ENCODE data around the gene EEF1AKMT3. TPM values are rescaled to one million over a fixed set of nuclear protein-coding genes. Genes with fewer than 3 reads are reported as not detected.
A peak's percentile ranks its signal among the peaks of the same experiment; 100 is the strongest.

EEF1AKMT3 gene
- total RNA-seq, 3 donors from 2014 or later: 5.3 to 7.3 (median 6.2) TPM

DNA sequence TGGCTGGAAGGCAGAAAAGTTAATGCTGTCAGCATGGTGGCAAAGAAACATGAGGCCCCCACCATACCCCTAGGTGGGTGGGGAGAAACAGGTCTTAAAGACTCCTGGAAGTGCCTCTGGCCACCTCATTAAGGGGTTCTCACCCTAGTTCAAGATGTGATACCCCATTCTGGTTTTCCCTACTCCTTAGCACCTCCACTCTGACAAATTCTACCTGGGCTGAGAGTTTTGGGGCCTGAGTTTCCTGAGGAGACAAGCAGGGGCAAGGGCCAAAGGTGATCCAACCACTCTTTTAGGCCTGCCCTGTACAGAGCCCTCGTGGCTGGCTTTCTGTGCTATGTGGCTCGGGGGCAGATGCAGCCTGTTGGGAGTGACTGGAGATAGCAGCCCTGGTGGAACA, 54.0 kb downstream of the EEF1AKMT3 start:
- Histone ChIP-seq H3K9me3 (no peaks in the 10 kb centered on the region), H3K4me3 (no peak overlapping the region), H3K36me3 (ENCODE audit: low read depth) (peaks cover 23% of the 10 kb centered on the region), H3K4me1 (ENCODE audit: low read depth) (peaks cover 10% of the 10 kb centered on the region)
- ATAC-seq (no peak), DNase-seq (no peak)
- intact Hi-C loops (cut with DNase I, micrococcal nuclease): no loop called here
- TF ChIP-seq, protein P1, sequence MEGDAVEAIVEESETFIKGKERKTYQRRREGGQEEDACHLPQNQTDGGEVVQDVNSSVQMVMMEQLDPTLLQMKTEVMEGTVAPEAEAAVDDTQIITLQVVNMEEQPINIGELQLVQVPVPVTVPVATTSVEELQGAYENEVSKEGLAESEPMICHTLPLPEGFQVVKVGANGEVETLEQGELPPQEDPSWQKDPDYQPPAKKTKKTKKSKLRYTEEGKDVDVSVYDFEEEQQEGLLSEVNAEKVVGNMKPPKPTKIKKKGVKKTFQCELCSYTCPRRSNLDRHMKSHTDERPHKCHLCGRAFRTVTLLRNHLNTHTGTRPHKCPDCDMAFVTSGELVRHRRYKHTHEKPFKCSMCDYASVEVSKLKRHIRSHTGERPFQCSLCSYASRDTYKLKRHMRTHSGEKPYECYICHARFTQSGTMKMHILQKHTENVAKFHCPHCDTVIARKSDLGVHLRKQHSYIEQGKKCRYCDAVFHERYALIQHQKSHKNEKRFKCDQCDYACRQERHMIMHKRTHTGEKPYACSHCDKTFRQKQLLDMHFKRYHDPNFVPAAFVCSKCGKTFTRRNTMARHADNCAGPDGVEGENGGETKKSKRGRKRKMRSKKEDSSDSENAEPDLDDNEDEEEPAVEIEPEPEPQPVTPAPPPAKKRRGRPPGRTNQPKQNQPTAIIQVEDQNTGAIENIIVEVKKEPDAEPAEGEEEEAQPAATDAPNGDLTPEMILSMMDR (IDR thresholded peaks at IDR 0.05): no peak

DNA sequence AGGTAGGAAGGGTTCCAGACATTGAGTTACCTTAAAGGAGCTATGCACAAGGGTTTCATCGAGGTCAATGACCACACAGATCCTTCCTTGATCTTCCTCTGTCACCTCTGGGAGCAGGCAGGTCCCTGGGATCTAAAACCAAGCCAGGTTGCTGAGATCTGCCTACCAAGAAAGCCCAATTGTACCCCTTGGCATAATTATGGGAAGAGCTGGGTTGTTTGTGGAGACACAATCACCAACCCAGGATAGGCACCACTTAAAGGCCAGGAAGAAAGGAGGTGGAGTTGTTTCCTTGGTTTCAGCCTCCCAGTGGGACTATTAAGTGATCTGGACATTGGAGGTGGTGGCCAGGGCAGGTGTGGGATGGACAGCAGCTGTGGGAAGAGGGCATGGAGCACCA, 54.6 kb downstream of the EEF1AKMT3 start:
- DNase-seq (no peak), ATAC-seq (no peak)
- TF ChIP-seq, protein P1 (IDR thresholded peaks at IDR 0.05): no peak
- Histone ChIP-seq H3K4me3 (no peak overlapping the region), H3K36me3 (ENCODE audit: low read depth) (peaks cover 23% of the 10 kb centered on the region), H3K4me1 (ENCODE audit: low read depth) (peaks cover 16% of the 10 kb centered on the region), H3K9me3 (no peaks in the 10 kb centered on the region)
- intact Hi-C loops (cut with DNase I, micrococcal nuclease): no loop called here

DNA sequence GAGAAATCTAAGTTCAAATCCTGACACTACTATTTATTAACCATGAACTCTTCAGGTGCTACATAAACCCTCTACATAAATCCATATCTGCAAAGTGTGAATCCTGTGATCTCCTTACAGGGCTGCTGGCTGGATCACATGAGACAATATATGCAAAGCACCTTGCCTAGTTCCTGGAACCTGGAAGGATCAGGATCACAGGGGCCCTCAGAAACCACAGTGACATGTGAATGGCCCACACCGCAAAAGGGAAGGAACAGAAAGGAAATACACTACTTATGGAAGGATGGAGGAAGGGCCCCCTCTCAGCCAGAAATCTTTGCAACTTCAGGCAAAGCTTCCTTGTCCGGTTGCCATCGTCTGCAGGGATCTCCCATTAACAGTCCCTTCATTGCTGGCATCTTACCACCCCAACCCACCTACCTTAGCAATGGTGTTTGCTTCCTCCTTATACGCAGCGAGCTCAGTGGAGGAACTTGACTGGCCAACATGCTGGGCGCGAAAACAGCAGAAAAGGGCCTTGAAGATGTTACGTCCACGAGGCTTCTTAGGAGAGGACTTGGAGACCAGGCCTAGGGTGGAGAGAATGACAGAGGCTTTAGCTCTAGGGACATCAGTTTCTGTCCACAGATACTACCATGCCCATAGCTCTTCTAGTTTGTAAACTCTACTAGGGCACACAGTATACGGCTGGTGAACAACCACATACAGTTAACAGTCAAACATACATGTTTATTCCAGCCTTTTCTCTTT, 56.8 kb downstream of the EEF1AKMT3 start:
- no peaks in the 10 kb centered on the region for H3K9me3 ChIP-seq
- H3K36me3 ChIP-seq (ENCODE audit: low read depth): peaks cover 3% of the 10 kb centered on the region
- intact Hi-C loops (cut with DNase I, micrococcal nuclease): no loop called here
- no peak for ATAC-seq
- TF ChIP-seq, protein P1 (IDR thresholded peaks at IDR 0.05): no peak
- peaks cover 32% of the 10 kb centered on the region for H3K4me1 ChIP-seq (ENCODE audit: low read depth)
- H3K4me3 ChIP-seq: no peak overlapping the region
- no peak for DNase-seq

DNA sequence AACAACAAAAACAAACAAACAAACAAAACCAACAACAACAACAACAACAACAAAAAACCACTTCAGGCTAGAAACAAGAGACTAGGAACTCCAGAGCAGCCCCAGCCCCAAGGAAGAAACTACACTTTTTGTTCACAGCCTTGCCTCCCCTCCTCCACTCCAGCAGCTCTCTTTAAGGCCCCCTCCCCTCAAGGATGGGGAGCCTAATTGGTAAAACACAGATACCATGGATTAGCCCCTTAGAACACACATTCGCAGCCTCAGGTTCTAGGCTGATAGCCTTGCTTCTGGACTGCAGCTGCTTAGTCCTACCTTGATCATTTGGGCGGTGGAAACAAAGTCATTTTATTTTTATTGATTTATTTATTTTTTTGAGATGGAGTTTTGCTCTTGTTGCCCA, 58.0 kb downstream of the EEF1AKMT3 start:
- Histone ChIP-seq H3K4me1 (ENCODE audit: low read depth) (peaks cover 43% of the 10 kb centered on the region), H3K36me3 (ENCODE audit: low read depth) (no peaks in the 10 kb centered on the region)

More for the DNA sequence above, 58.0 kb downstream of the EEF1AKMT3 start:
- TF ChIP-seq, protein P1 (IDR thresholded peaks at IDR 0.05): no peak
- intact Hi-C loops (cut with DNase I, micrococcal nuclease): loop anchor here in 1 of 2 donors (5.0 kb wide), 1 partner anchor 77 kb away; no protein-coding TSS in a partner anchor
- Histone ChIP-seq H3K4me3 (no peak overlapping the region), H3K9me3 (no peaks in the 10 kb centered on the region)
- no peak for DNase-seq
- ATAC-seq: no peak

Small RNA genes within 50 kb of the gene (microRNA-seq; reads per million reads assigned to microRNA genes)
- gene MIR26A2 (275 reads per million, percentile 73 among the genes with 10 or more reads in this experiment), gene MIR6759 (not detected)

Other genes with a start within 250 kb of the EEF1AKMT3 start
- gene MBD6, start 249.8 kb upstream of the EEF1AKMT3 start, total RNA-seq: 100 to 1,000 TPM; 116 to 137 (median 120) TPM
- gene DCTN2, start 225.4 kb upstream of the EEF1AKMT3 start, total RNA-seq: 100 to 1,000 TPM; 138 to 140 (median 140) TPM
- 1 to 10 TPM in 2 of 3 donors, under 1 TPM in 1; 0.61 to 9.1 (median 1.2) TPM for gene KIF5A, start 222.6 kb upstream of the EEF1AKMT3 start, total RNA-seq
- 10 to 100 TPM; 39.0 to 55.5 (median 54.2) TPM for gene PIP4K2C, start 181.4 kb upstream of the EEF1AKMT3 start, total RNA-seq
- 10 to 100 TPM in 1 of 3 donors, 1 to 10 TPM in 2; 4.3 to 65.5 (median 7.0) TPM for gene DTX3, start 167.8 kb upstream of the EEF1AKMT3 start, total RNA-seq
- gene ARHGEF25, start 161.2 kb upstream of the EEF1AKMT3 start, total RNA-seq: 100 to 1,000 TPM in 1 of 3 donors, 10 to 100 TPM in 1, 1 to 10 TPM in 1; 5.0 to 129 (median 11.0) TPM
- 1 to 10 TPM in 1 of 3 donors, under 1 TPM in 2; 0.64 to 2.2 (median 0.65) TPM for gene B4GALNT1, start 139.4 kb upstream of the EEF1AKMT3 start, total RNA-seq
- gene OS9, start 78.5 kb upstream of the EEF1AKMT3 start, total RNA-seq: 100 to 1,000 TPM; 230 to 282 (median 282) TPM
- 1 to 10 TPM; 1.3 to 2.7 (median 2.2) TPM for gene AGAP2, start 33.9 kb upstream of the EEF1AKMT3 start, total RNA-seq
- gene TSPAN31, start 27.6 kb upstream of the EEF1AKMT3 start, total RNA-seq: 10 to 100 TPM; 29.2 to 39.8 (median 30.5) TPM
- 10 to 100 TPM; 41.4 to 62.7 (median 60.2) TPM for gene CDK4, start 20.3 kb upstream of the EEF1AKMT3 start, total RNA-seq
- gene MARCHF9, start 17.5 kb upstream of the EEF1AKMT3 start, total RNA-seq: 10 to 100 TPM; 10.5 to 15.1 (median 11.7) TPM
- gene CYP27B1, start 5.5 kb upstream of the EEF1AKMT3 start, total RNA-seq: 1 to 10 TPM; 1.2 to 2.1 (median 1.4) TPM
- gene METTL1, start 509 bp upstream of the EEF1AKMT3 start, total RNA-seq: 10 to 100 TPM; 10.1 to 15.3 (median 10.6) TPM
- 10 to 100 TPM; 26.1 to 32.9 (median 29.0) TPM for gene TSFM, start 10.2 kb downstream of the EEF1AKMT3 start, total RNA-seq
- 10 to 100 TPM; 12.2 to 13.6 (median 13.3) TPM for gene AVIL, start 46.1 kb downstream of the EEF1AKMT3 start, total RNA-seq
- 100 to 1,000 TPM; 220 to 339 (median 256) TPM for gene CTDSP2, start 74.1 kb downstream of the EEF1AKMT3 start, total RNA-seq
- gene ATP23, start 169.0 kb downstream of the EEF1AKMT3 start, total RNA-seq: 10 to 100 TPM; 13.7 to 19.0 (median 15.3) TPM

Data from mucosa of descending colon (tissue), 3 donors.